Measurements from ENCODE around the gene NFKBIB. TPM values are rescaled to one million over a fixed set of nuclear protein-coding genes. Genes with fewer than 3 reads are reported as not detected.

NFKBIB gene
- total RNA-seq, 4 donors from 2014 or later: 24.1 to 39.4 (median 35.8) TPM

GRCh38 chr19:38908911-38909310 lies 9.1 kb downstream of the NFKBIB start:
- H3K36me3 ChIP-seq: peaks cover 22 to 53% (median 47%) of the 10 kb centered on the region in 4 donors
- DNase-seq (ENCODE audit: extremely low spot score): no peak
- intact Hi-C loops (cut with DNase I): no loop called here
- H3K4me3 ChIP-seq: no peak overlapping the region
- no peaks in the 10 kb centered on the region for H3K9me3 ChIP-seq
- H3K27ac ChIP-seq (replicated peaks in 1 of 4): no peak overlapping the region
- 64% methylated on average over 10 of the region's 10 CpGs for WGBS
- no peak for TF ChIP-seq CTCF (IDR thresholded peaks at IDR 0.05)
- no peak for TF ChIP-seq POLR2AphosphoS5 (IDR thresholded peaks at IDR 0.05)
- no peak for TF ChIP-seq EP300 (IDR thresholded peaks at IDR 0.05)
- TF ChIP-seq POLR2A (IDR thresholded peaks at IDR 0.05; ENCODE audit: low read depth): no peak
- H3K4me1 ChIP-seq: peaks cover 0 to 6% (median 2%) of the 10 kb centered on the region in 4 donors
- H3K27me3 ChIP-seq: peaks cover 0 to 22% (median 9%) of the 10 kb centered on the region in 4 donors

DNA sequence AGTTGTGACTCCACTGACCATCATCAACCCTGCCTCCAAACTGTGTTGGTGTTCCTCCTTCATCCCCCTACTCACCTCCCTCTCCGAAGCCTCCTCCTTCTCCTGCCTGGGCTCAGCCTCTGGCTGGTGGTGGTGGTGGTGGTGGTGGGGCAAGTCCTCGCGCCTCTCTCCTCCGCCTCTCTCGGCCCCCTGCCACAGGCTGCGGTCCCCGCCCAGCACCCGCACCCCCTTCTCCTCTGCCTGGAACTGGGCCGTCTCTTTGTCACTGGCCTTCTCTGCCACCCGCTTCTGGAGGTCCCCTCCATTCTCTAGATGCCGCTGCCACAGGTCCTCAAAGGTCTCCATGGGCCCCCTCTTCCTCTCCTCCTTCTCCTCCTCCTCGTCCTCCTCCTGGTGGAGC lies 10.7 kb downstream of the NFKBIB start:
- Histone ChIP-seq H3K9me3 (no peaks in the 10 kb centered on the region), H3K4me1 (peaks cover 0 to 6% (median 2%) of the 10 kb centered on the region in 4 donors), H3K27ac (replicated peaks in 1 of 4) (no peak overlapping the region), H3K36me3 (peaks cover 17 to 48% (median 40%) of the 10 kb centered on the region in 4 donors), H3K4me3 (no peak overlapping the region), H3K27me3 (peaks cover 0 to 22% (median 9%) of the 10 kb centered on the region in 4 donors)
- no peak for TF ChIP-seq POLR2A (IDR thresholded peaks at IDR 0.05; ENCODE audit: low read depth)
- no peak for TF ChIP-seq CTCF (IDR thresholded peaks at IDR 0.05)
- TF ChIP-seq EP300 (IDR thresholded peaks at IDR 0.05): no peak
- TF ChIP-seq POLR2AphosphoS5 (IDR thresholded peaks at IDR 0.05): no peak
- intact Hi-C loops (cut with DNase I): no loop called here
- WGBS: 95% methylated on average over 12 of the region's 12 CpGs
- DNase-seq (ENCODE audit: extremely low spot score): no peak

DNA sequence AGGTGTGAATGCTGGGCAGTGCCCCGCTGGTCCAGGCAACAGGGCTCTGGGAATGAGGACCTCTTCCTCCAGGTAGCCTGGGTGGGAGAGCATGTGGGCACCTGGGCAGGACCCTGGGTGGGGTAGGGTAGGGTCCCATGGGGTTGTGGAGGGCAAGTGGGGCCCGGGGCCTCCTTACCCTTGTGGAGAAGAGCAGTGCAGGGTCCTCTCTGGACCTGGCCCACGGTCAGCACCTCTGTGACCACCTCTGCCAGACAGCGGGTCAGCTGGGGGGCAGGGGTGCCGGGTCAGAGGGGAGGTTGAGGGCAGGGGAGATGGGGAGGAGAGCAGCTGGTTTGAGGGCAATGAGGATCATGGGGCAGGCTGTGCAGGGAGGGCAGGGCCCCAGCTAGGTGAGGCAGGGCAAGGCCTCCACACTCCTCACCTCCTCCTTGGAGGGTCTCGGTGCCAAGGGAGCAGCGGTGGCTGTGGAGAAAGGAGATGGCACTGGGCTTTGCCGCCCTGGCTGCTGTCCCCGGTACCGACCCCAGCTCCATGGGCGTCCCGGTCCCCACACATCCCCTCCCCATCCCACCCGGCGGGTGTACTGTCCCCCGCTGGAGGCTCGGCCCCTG lies 11.7 kb downstream of the NFKBIB start:
- Histone ChIP-seq H3K4me1 (peaks cover 0 to 6% (median 2%) of the 10 kb centered on the region in 4 donors), H3K36me3 (peaks cover 10 to 43% (median 34%) of the 10 kb centered on the region in 4 donors), H3K9me3 (no peaks in the 10 kb centered on the region), H3K27ac (replicated peaks in 1 of 4) (no peak overlapping the region), H3K4me3 (no peak overlapping the region), H3K27me3 (peaks cover 0 to 22% (median 9%) of the 10 kb centered on the region in 4 donors)
- TF ChIP-seq POLR2AphosphoS5 (IDR thresholded peaks at IDR 0.05): no peak
- no peak for TF ChIP-seq CTCF (IDR thresholded peaks at IDR 0.05)
- TF ChIP-seq POLR2A (IDR thresholded peaks at IDR 0.05; ENCODE audit: low read depth): no peak
- no peak for TF ChIP-seq EP300 (IDR thresholded peaks at IDR 0.05)
- WGBS: 95% methylated on average over 5 of the region's 16 CpGs
- intact Hi-C loops (cut with DNase I): no loop called here
- DNase-seq (ENCODE audit: extremely low spot score): no peak

GRCh38 chr19:38912600-38913514 lies 13.1 kb downstream of the NFKBIB start:
- no peak for TF ChIP-seq POLR2AphosphoS5 (IDR thresholded peaks at IDR 0.05)
- no peak overlapping the region for H3K4me3 ChIP-seq
- no peak overlapping the region for H3K27ac ChIP-seq (replicated peaks in 1 of 4)
- DNase-seq (ENCODE audit: extremely low spot score): no peak
- peaks cover 0 to 6% (median 2%) of the 10 kb centered on the region in 4 donors for H3K4me1 ChIP-seq
- WGBS: 69% methylated on average over 8 of the region's 12 CpGs
- intact Hi-C loops (cut with DNase I): no loop called here
- H3K36me3 ChIP-seq: peaks cover 0 to 29% (median 21%) of the 10 kb centered on the region in 4 donors
- H3K27me3 ChIP-seq: peaks cover 0 to 22% (median 9%) of the 10 kb centered on the region in 4 donors
- no peaks in the 10 kb centered on the region for H3K9me3 ChIP-seq

- Histone ChIP-seq H3K4me1 (peaks cover 0 to 6% (median 2%) of the 10 kb centered on the region in 4 donors), H3K4me3 (no peak overlapping the region), H3K27ac (replicated peaks in 1 of 4) (no peak overlapping the region), H3K9me3 (no peaks in the 10 kb centered on the region), H3K36me3 (peaks cover 0 to 18% (median 11%) of the 10 kb centered on the region in 4 donors), H3K27me3 (peaks cover 0 to 22% (median 9%) of the 10 kb centered on the region in 4 donors)
- intact Hi-C loops (cut with DNase I): no loop called here
- DNase-seq (ENCODE audit: extremely low spot score): no peak
- TF ChIP-seq CTCF (IDR thresholded peaks at IDR 0.05) (no peak), POLR2AphosphoS5 (IDR thresholded peaks at IDR 0.05) (no peak), POLR2A (IDR thresholded peaks at IDR 0.05; ENCODE audit: low read depth) (no peak), EP300 (IDR thresholded peaks at IDR 0.05) (no peak)
- 95% methylated on average over 8 of the region's 8 CpGs for WGBS
Observed at GRCh38 chr19:38913958-38914357, 14.2 kb downstream of the NFKBIB start.
